Endothelial cell of umbilical vein (primary cell): ENCODE results near the gene SHOX. TPM values are rescaled to one million over a fixed set of nuclear protein-coding genes. Genes with fewer than 3 reads are reported as not detected.

Experiments used
- BruUV-seq: library from RNA; stranded (reverse); fragments of 400-500 nt; replicated peaks from 2 replicates; lab custom pipeline; 2021; lab: Mats Ljungman, UMichigan
- CTCF ChIA-PET: fragments of 300-600, 350-600 bp; sonication (Branson Sonifier 250); formaldehyde crosslinking; loops from one replicate; lab custom pipeline; 2021; ENCODE audit warnings: antibody characterized with exemption, inconsistent platforms; lab: Charles Lee
- POLR2A ChIA-PET: fragments of 300-600, 350-600 bp; sonication (Branson Sonifier 250); formaldehyde crosslinking; loops from one replicate; lab custom pipeline; 2021; ENCODE audit warnings: antibody characterized with exemption, inconsistent platforms; lab: Charles Lee
- DNase-seq: peaks from one replicate; pipeline ENCODE4 v3.0.0-alpha.2; 2011; ENCODE audit warnings: low read depth, low spot score
- FAIRE-seq: peaks from 2 replicates; lab custom pipeline; 2011; peaks lifted over from hg19 to GRCh38; lab: Jason Lieb, UNC
- H2AFZ ChIP-seq: 2 replicates; pipeline ENCODE4 v1.6.0; 2012; ENCODE audit warnings: low read depth, low read length, control low read depth, inconsistent platforms
- H3K27ac ChIP-seq: 2 replicates; pipeline ENCODE4 v1.5.1; 2011; ENCODE audit warnings: low read depth, mild to moderate bottlenecking, control low read depth, low read length, moderate library complexity; ENCODE audit not compliant: insufficient read depth
- H3K27me3 ChIP-seq, 2 experiments: 2 replicates each; pipeline versions ENCODE4 v1.6.0 to v1.6.1; 2011; ENCODE audit warnings: low read length in 2 of 2, mixed read lengths in 1 of 2; ENCODE audit not compliant: control insufficient read depth in 2 of 2, insufficient read depth in 2 of 2
- H3K36me3 ChIP-seq, 2 experiments: 2 replicates in 1 of 2; 3 replicates in 1 of 2; pipeline ENCODE4 v1.5.1; 2011; ENCODE audit warnings: low read length in 2 of 2, mild to moderate bottlenecking in 1 of 2, moderate library complexity in 1 of 2; ENCODE audit not compliant: control insufficient read depth in 2 of 2, insufficient read depth in 2 of 2; ENCODE audit errors: extremely low read depth in 1 of 2
- H3K4me1 ChIP-seq: 3 replicates; pipeline ENCODE4 v1.5.1; 2011; ENCODE audit warnings: mild to moderate bottlenecking, low read length; ENCODE audit not compliant: control insufficient read depth, insufficient read depth; ENCODE audit errors: extremely low read depth
- H3K4me2 ChIP-seq: 2 replicates; pipeline ENCODE4 v1.6.1; 2011; ENCODE audit warnings: low read length, control low read depth, mixed read lengths; ENCODE audit not compliant: insufficient read depth
- H3K4me3 ChIP-seq, 3 experiments: fragments of 200-600 bp in 1 of 3; sonication (generic), shearing (Covaris generic) in 1 of 3; replicated peaks in 1 of 3; 2 replicates each; pipeline ENCODE4 v1.5.1; 2011 to 2016; ENCODE audit warnings: control low read depth in 3 of 3, low read length in 3 of 3, mild to moderate bottlenecking in 2 of 3, inconsistent platforms in 1 of 3, low read depth in 1 of 3, moderate library complexity in 1 of 3; ENCODE audit not compliant: insufficient read depth in 1 of 3
- H3K79me2 ChIP-seq: 2 replicates; pipeline ENCODE4 v1.6.0; 2012; ENCODE audit warnings: low read length, inconsistent platforms; ENCODE audit not compliant: control insufficient read depth, insufficient read depth
- H3K9ac ChIP-seq: replicated peaks from 2 replicates; pipeline ENCODE3; 2011; ENCODE audit warnings: low read length, control low read depth; ENCODE audit not compliant: insufficient read depth; ENCODE audit errors: extremely low read depth
- H3K9me1 ChIP-seq: replicated peaks from 3 replicates; pipeline ENCODE4 v1.6.0; 2011; ENCODE audit warnings: mild to moderate bottlenecking, low read length; ENCODE audit not compliant: control insufficient read depth, insufficient read depth; ENCODE audit errors: extremely low read depth
- H3K9me3 ChIP-seq: replicated peaks from 2 replicates; pipeline ENCODE4 v1.5.1; 2012; ENCODE audit warnings: low read length, inconsistent platforms; ENCODE audit not compliant: control insufficient read depth, insufficient read depth
- H4K20me1 ChIP-seq: replicated peaks from 2 replicates; pipeline ENCODE3; 2011; ENCODE audit warnings: mild to moderate bottlenecking, low read length; ENCODE audit not compliant: control insufficient read depth, insufficient read depth; ENCODE audit errors: extremely low read depth
- CTCF ChIP-seq, 2 donors: IDR thresholded peaks; 1 replicate in 1 of 2; 2 replicates in 1 of 2; pipeline ENCODE4 v1.5.1; 2011; ENCODE audit warnings: low read length in 2 of 2, mild to moderate bottlenecking in 2 of 2, moderate library complexity in 2 of 2, control low read depth in 1 of 2, inconsistent platforms in 1 of 2, low read depth in 1 of 2; ENCODE audit not compliant: insufficient read depth in 1 of 2; ENCODE audit errors: extremely low read depth in 1 of 2
- EZH2 ChIP-seq: IDR thresholded peaks from 2 replicates; pipeline ENCODE4 v1.6.1; 2012; ENCODE audit warnings: borderline replicate concordance, low read depth, mild to moderate bottlenecking, moderate library complexity, low read length, inconsistent platforms; ENCODE audit not compliant: severe bottlenecking
- FOS ChIP-seq: IDR thresholded peaks from 2 replicates; pipeline ENCODE4 v1.6.1; 2011; ENCODE audit warnings: mild to moderate bottlenecking, low read length, moderate library complexity, borderline replicate concordance; ENCODE audit not compliant: insufficient read depth
- GATA2 ChIP-seq: IDR thresholded peaks from 2 replicates; pipeline ENCODE4 v1.7.0; 2011; ENCODE audit warnings: low read depth, mild to moderate bottlenecking, moderate library complexity, mixed read lengths, low read length; ENCODE audit not compliant: insufficient read length, insufficient read depth
- JUN ChIP-seq: IDR thresholded peaks from 2 replicates; pipeline ENCODE4 v1.6.1; 2011; ENCODE audit warnings: borderline replicate concordance, low read depth; ENCODE audit not compliant: insufficient read length, insufficient read depth
- MAX ChIP-seq: IDR thresholded peaks from 2 replicates; pipeline ENCODE4 v1.6.1; 2011; ENCODE audit not compliant: insufficient read depth, insufficient read length
- MYC ChIP-seq: IDR thresholded peaks from one replicate; pipeline ENCODE4 v1.6.1; 2011; ENCODE audit warnings: mild to moderate bottlenecking, low read depth, low read length
- POLR2A ChIP-seq: IDR thresholded peaks from 2 replicates; pipeline ENCODE4 v1.6.1; 2012; ENCODE audit warnings: low read depth, mild to moderate bottlenecking, control low read depth, low read length
- POLR2AphosphoS5 ChIP-seq: IDR thresholded peaks from 2 replicates; pipeline ENCODE4 v1.6.1; 2012; ENCODE audit warnings: low read depth, mild to moderate bottlenecking, control low read depth, low read length, moderate library complexity; ENCODE audit not compliant: insufficient read depth
- dilution Hi-C: fragments of 300-500 bp; cut with MboI; formaldehyde crosslinking; loops from one replicate; pipeline ENCODE4 v1.15.0; 2019; ENCODE audit warnings: low sequenced_read_pairs; ENCODE audit not compliant: extremely low pct_ligation_motif_present
- intact Hi-C: fragments of 100-400 bp; cut with micrococcal nuclease; formaldehyde crosslinking; loops from one replicate; pipeline ENCODE4 v1.10.0; 2022
- polyA plus RNA-seq, 4 experiments: library from polyadenylated mRNA; depleted of rRNA in 3 of 4; stranded (reverse) in 3 of 4; unstranded in 1 of 4; fragments of >200 nt; gene quantifications; 2 replicates each; pipeline versions ENCODE4 v1.2.1 to v1.2.3, GENCODE V29; 2011 to 2012; ENCODE audit warnings: missing spikeins in 1 of 4
- total RNA-seq: library from RNA; stranded (reverse); gene quantifications from 2 replicates; pipeline ENCODE4 v1.2.3, GENCODE V29; 2021

Gene SHOX
- total and polyA plus RNA-seq, 2 donors (not counting 3 experiments of a cell fraction or from before 2014, with no cell fraction given): not detected

- Histone ChIP-seq H3K4me3 (no peak overlapping the region), H3K9ac (no peak overlapping the region), H3K79me2 (no peaks in the 10 kb centered on the region), H3K27ac (no peak overlapping the region), H3K4me2 (no peak overlapping the region), H3K9me1 (no peaks in the 10 kb centered on the region), H3K4me1 (no peaks in the 10 kb centered on the region), H3K27me3 (peaks cover 16 to 19% of the 10 kb centered on the region in 2 experiments), H4K20me1 (no peaks in the 10 kb centered on the region), H3K36me3 (no peaks in the 10 kb centered on the region), H3K9me3 (no peaks in the 10 kb centered on the region), H2AFZ (no peak overlapping the region)
- TF ChIP-seq JUN (no peak), MYC (no peak), EZH2 (no peak), CTCF (IDR thresholded peaks at IDR 0.05; ENCODE audit: extremely low read depth in 1 of 2, insufficient read depth in 1 of 2, low read depth in 1 of 2, low read length in 2 of 2) (no peak), GATA2 (no peak), POLR2A (no peak), MAX (no peak), POLR2AphosphoS5 (no peak), FOS (no peak)
- intact Hi-C loops: no loop called here
- DNase-seq (no peak), FAIRE-seq (no peak)
- BruUV-seq: no TSS peak
- dilution Hi-C loops: no loop called here
- ChIA-PET CTCF (no interaction called here), POLR2A (no interaction called here)
Measured at GRCh38 chrX:641671-642435, 11.3 kb downstream of the SHOX start.
